ENCODE measurements around the gene FALEC. TPM values are rescaled to one million over a fixed set of nuclear protein-coding genes. Genes with fewer than 3 reads are reported as not detected.

Gene FALEC
- total and polyA plus RNA-seq, 9 of the 15 experiments (the other 6 are each of a cell fraction or from before 2014, with no cell fraction given), result 0.15 to 1.8 (median 0.53) TPM; not detected in 5

- no peak for TF ChIP-seq SRSF9 (IDR thresholded peaks at IDR 0.05; ENCODE audit: borderline replicate concordance, low read depth, low read length)
- TF ChIP-seq, protein P1, sequence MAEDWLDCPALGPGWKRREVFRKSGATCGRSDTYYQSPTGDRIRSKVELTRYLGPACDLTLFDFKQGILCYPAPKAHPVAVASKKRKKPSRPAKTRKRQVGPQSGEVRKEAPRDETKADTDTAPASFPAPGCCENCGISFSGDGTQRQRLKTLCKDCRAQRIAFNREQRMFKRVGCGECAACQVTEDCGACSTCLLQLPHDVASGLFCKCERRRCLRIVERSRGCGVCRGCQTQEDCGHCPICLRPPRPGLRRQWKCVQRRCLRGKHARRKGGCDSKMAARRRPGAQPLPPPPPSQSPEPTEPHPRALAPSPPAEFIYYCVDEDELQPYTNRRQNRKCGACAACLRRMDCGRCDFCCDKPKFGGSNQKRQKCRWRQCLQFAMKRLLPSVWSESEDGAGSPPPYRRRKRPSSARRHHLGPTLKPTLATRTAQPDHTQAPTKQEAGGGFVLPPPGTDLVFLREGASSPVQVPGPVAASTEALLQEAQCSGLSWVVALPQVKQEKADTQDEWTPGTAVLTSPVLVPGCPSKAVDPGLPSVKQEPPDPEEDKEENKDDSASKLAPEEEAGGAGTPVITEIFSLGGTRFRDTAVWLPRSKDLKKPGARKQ (CRISPR knock-in tag; IDR thresholded peaks at IDR 0.05), result no peak
- TF ChIP-seq TFAM (CRISPR knock-in tag; conservative IDR thresholded peaks at IDR 0.05), result no peak
- no peak for TF ChIP-seq CBFA2T3 (IDR thresholded peaks at IDR 0.05)
- TF ChIP-seq MECOM (CRISPR knock-in tag; IDR thresholded peaks at IDR 0.05), result no peak
- TF ChIP-seq L3MBTL2 (IDR thresholded peaks at IDR 0.05), result no peak
- peak; percentile 99 for TF ChIP-seq ZNF384 (IDR thresholded peaks at IDR 0.05; ENCODE audit: low read depth, low read length)
- peak; percentile 77 for TF ChIP-seq ETV1 (tag; conservative IDR thresholded peaks at IDR 0.05; ENCODE audit: low read depth)
- TF ChIP-seq, protein P2, sequence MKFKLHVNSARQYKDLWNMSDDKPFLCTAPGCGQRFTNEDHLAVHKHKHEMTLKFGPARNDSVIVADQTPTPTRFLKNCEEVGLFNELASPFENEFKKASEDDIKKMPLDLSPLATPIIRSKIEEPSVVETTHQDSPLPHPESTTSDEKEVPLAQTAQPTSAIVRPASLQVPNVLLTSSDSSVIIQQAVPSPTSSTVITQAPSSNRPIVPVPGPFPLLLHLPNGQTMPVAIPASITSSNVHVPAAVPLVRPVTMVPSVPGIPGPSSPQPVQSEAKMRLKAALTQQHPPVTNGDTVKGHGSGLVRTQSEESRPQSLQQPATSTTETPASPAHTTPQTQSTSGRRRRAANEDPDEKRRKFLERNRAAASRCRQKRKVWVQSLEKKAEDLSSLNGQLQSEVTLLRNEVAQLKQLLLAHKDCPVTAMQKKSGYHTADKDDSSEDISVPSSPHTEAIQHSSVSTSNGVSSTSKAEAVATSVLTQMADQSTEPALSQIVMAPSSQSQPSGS (CRISPR knock-in tag; IDR thresholded peaks at IDR 0.05), result no peak
- peak; percentile 43 for TF ChIP-seq RBM25 (IDR thresholded peaks at IDR 0.05; ENCODE audit: low read depth, low read length, severe bottlenecking)
- peak; percentile 52; the same call in 1 of the 2 replicates for TF ChIP-seq FOXM1 (IDR thresholded peaks at IDR 0.05; ENCODE audit: low read depth)
- no peak for TF ChIP-seq FOXM1 (CRISPR knock-in tag; IDR thresholded peaks at IDR 0.05; ENCODE audit: low read depth)
- TF ChIP-seq BCLAF1 (IDR thresholded peaks at IDR 0.05; ENCODE audit: borderline replicate concordance in 1 of 2, control insufficient read depth in 1 of 2, low read depth in 2 of 2, low read length in 1 of 2), result peak in 1 of 2 experiments; percentile 81; a peak in 1 of 4 replicates
- TF ChIP-seq, protein P3, sequence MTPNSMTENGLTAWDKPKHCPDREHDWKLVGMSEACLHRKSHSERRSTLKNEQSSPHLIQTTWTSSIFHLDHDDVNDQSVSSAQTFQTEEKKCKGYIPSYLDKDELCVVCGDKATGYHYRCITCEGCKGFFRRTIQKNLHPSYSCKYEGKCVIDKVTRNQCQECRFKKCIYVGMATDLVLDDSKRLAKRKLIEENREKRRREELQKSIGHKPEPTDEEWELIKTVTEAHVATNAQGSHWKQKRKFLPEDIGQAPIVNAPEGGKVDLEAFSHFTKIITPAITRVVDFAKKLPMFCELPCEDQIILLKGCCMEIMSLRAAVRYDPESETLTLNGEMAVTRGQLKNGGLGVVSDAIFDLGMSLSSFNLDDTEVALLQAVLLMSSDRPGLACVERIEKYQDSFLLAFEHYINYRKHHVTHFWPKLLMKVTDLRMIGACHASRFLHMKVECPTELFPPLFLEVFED (CRISPR knock-in tag; conservative IDR thresholded peaks at IDR 0.05), result 0 out of 2 replicates have a peak, but pooled peaks have one; percentile 11
- peak; percentile 100 for TF ChIP-seq GTF2E2 (tag; IDR thresholded peaks at IDR 0.05)
- TF ChIP-seq E2F8 (IDR thresholded peaks at IDR 0.05; ENCODE audit: low read depth, partially characterized antibody), result peak; percentile 74
These were observed 63.8 kb downstream of the FALEC start, which contains the start of gene MCL1 (continued) for GRCh38 chr1:150579110-150579944.

All from K562 (cell line).